Sigmoid colon (tissue), 7 donors: ENCODE results near the gene MLC1. TPM values are rescaled to one million over a fixed set of nuclear protein-coding genes. Genes with fewer than 3 reads are reported as not detected.

ENCODE experiments used
- DNase-seq: peaks from one replicate; pipeline ENCODE4 v3.0.0-alpha.2; 2019
- H3K27ac ChIP-seq, 4 donors: fragments of 200-600 bp; sonication (generic); one replicate each; pipeline ENCODE4 v1.5.1; 2016 to 2019; ENCODE audit warnings: mild to moderate bottlenecking in 1 of 4
- H3K27me3 ChIP-seq, 3 donors: fragments of 200-600 bp; sonication (generic); one replicate each; pipeline ENCODE4 v1.5.1; 2019; ENCODE audit warnings: mild to moderate bottlenecking in 1 of 3
- H3K36me3 ChIP-seq, 4 donors: fragments of 200-600 bp; sonication (generic); one replicate each; pipeline ENCODE4 v1.5.1; 2016 to 2019
- H3K4me1 ChIP-seq, 4 donors: fragments of 200-600 bp; sonication (generic); one replicate each; pipeline ENCODE4 v1.5.1; 2017 to 2019
- H3K4me3 ChIP-seq, 4 donors: fragments of 200-600 bp; sonication (generic); one replicate each; pipeline ENCODE4 v1.5.1; 2017 to 2019; ENCODE audit warnings: mild to moderate bottlenecking in 2 of 4, moderate library complexity in 1 of 4
- H3K9me3 ChIP-seq, 4 donors: fragments of 200-600 bp in 3 of 4; sonication (generic) in 3 of 4; one replicate each; pipeline versions ENCODE4 v1.5.1 to v1.6.1; 2013 to 2019
- EP300 ChIP-seq, 4 donors: sonication (generic); formaldehyde crosslinking; IDR thresholded peaks; one replicate each; pipeline ENCODE4 v1.6.1; 2017; ENCODE audit warnings: antibody characterized with exemption in 4 of 4
- POLR2A ChIP-seq, 2 donors: fragments of 450-650 bp; IDR thresholded peaks; one replicate each; pipeline ENCODE4 v1.6.1; 2016; ENCODE audit warnings: antibody characterized with exemption in 2 of 2, mild to moderate bottlenecking in 2 of 2, moderate library complexity in 2 of 2
- POLR2AphosphoS5 ChIP-seq, 4 donors: sonication (generic); formaldehyde crosslinking; IDR thresholded peaks; one replicate each; pipeline ENCODE4 v1.6.1; 2017; ENCODE audit warnings: antibody characterized with exemption in 4 of 4
- WGBS, 2 donors: extraction: QIAGEN DNeasy Blood & Tissue Kit; methylation state at CpG; one replicate each; pipeline ENCODE4 v1.1.7; 2013; 5-methylcytosine and 5-hydroxymethylcytosine counted together
- intact Hi-C: fragments of 100-400 bp; cut with DNase I; formaldehyde crosslinking; loops from one replicate; pipeline ENCODE4 v1.15.1; 2023
- polyA plus RNA-seq, 3 donors: library from polyadenylated mRNA; stranded (reverse); fragments of 200-250 nt; gene quantifications; one replicate each; pipeline ENCODE4 v1.2.3, GENCODE V29; 2013
- total RNA-seq, 4 donors: library from RNA; depleted of rRNA; stranded (reverse); fragments of >200 nt; gene quantifications; one replicate each; pipeline ENCODE4 v1.1.0, GENCODE V29; 2016
- TF ChIP-seq, protein P1 (sequence below), 4 experiments: fragments of 450-650 bp in 3 of 4; fragments of 200-600 bp in 1 of 4; IDR thresholded peaks; one replicate each; pipeline ENCODE4 v1.5.1; 2016 to 2019; ENCODE audit warnings: antibody characterized with exemption in 4 of 4, mild to moderate bottlenecking in 3 of 4, moderate library complexity in 2 of 4
- donor health status: healthy with polysubstance abuse.
- donor health status: Bipolar disorder and iron deficiency.
- donor health status: healthy.

Gene MLC1
- under 1 TPM in 2 of 4 donors, not detected in 2; 0.14 to 0.16 TPM for total RNA-seq
- polyA plus RNA-seq = under 1 TPM in 1 of 3 donors, not detected in 2; 0.23 TPM

DNA sequence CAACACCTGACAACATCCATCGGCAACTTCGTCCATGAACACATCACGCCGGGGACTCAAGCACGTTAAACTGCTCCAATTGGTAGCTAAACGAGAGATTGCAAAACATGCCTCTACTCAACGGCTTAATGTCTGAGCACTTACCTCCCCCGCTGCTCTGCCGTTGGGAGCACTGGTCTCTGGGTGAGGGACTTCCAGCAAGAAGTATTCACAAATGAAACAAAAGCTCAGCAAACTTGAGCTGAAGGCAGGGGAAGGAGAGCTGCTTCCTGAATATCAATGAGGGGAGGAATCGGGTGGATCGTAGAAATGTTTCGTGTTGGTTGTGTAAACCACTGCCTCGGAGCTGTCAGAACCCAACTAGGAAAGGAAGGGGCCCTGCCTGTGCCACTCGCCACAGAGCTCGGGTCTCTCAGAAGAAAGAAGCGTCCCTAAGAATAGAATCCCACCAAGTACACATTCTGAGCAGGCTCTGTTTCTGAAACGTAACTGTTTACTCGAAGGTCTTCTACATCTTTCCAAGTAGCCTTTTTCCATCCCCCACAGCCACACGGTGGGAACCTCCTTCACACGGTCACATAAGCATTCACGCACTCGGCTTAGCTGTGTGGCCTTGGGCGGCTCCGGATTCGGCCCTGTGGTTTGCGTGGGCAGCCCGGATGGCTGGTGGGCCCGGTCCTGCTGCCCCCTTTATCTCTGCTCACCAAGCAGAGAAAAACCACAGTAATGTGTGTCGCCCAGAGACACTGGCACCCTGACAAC is at the start of gene MLC1:
Gene MLC1, minus strand, starts transcription at position 216 of the 762 bp plus-strand sequence. CDS start 524 bp downstream, outside the sequence.
- H3K9me3 ChIP-seq = peaks cover 0 to 4% (median 0%) of the 10 kb centered on the region in 4 donors
- DNase-seq = no peak
- 30 to 60% methylated on average over 29 of the region's 29 CpGs for WGBS, 2 donors
- no peaks in the 10 kb centered on the region for H3K4me1 ChIP-seq
- intact Hi-C loops = no loop called here
- H3K27me3 ChIP-seq = peaks cover 10 to 49% (median 24%) of the 10 kb centered on the region in 3 donors
- H3K36me3 ChIP-seq = no peaks in the 10 kb centered on the region
- no peak within 1 kb of the TSS for H3K27ac ChIP-seq
- TF ChIP-seq POLR2AphosphoS5 (IDR thresholded peaks at IDR 0.05) (no peak), EP300 (IDR thresholded peaks at IDR 0.05) (no peak), POLR2A (IDR thresholded peaks at IDR 0.05) (no peak)
- TF ChIP-seq, protein P1, sequence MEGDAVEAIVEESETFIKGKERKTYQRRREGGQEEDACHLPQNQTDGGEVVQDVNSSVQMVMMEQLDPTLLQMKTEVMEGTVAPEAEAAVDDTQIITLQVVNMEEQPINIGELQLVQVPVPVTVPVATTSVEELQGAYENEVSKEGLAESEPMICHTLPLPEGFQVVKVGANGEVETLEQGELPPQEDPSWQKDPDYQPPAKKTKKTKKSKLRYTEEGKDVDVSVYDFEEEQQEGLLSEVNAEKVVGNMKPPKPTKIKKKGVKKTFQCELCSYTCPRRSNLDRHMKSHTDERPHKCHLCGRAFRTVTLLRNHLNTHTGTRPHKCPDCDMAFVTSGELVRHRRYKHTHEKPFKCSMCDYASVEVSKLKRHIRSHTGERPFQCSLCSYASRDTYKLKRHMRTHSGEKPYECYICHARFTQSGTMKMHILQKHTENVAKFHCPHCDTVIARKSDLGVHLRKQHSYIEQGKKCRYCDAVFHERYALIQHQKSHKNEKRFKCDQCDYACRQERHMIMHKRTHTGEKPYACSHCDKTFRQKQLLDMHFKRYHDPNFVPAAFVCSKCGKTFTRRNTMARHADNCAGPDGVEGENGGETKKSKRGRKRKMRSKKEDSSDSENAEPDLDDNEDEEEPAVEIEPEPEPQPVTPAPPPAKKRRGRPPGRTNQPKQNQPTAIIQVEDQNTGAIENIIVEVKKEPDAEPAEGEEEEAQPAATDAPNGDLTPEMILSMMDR (IDR thresholded peaks at IDR 0.05) = no peak
- H3K4me3 ChIP-seq = no peak within 1 kb of the TSS

DNA sequence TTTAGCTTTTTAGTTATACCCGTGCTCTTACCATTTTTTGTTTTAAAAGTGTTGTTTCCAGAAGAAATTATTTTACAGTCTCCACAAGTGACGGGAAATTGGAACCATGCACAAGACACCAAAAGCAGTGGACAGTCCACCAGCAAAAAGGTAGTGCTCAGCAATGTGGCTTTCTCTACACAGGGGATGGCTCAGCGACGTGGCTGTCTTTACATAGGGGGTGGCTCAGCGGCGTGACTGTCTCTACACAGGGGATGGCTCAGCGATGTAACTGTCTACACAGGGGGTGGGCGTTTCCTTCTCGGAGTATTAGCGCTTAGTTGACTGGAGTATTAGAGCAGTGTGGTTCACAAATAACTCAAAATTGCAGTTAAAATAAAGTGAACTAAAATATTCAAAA is 49.3 kb upstream of the MLC1 start:
- WGBS, 2 donors = 81 to 82% methylated on average over 10 of the region's 10 CpGs
- DNase-seq = no peak
- no peaks in the 10 kb centered on the region for H3K27me3 ChIP-seq
- H3K4me1 ChIP-seq = peaks cover 0 to 13% (median 11%) of the 10 kb centered on the region in 4 donors
- TF ChIP-seq POLR2AphosphoS5 (IDR thresholded peaks at IDR 0.05) (no peak), POLR2A (IDR thresholded peaks at IDR 0.05) (no peak), EP300 (IDR thresholded peaks at IDR 0.05) (no peak)
- TF ChIP-seq, protein P1 (IDR thresholded peaks at IDR 0.05) = no peak
- intact Hi-C loops = no loop called here
- no peak overlapping the region for H3K27ac ChIP-seq
- no peak overlapping the region for H3K4me3 ChIP-seq
- H3K9me3 ChIP-seq = no peaks in the 10 kb centered on the region
- no peaks in the 10 kb centered on the region for H3K36me3 ChIP-seq

- H3K36me3 ChIP-seq = peaks cover 0 to 16% (median 0%) of the 10 kb centered on the region in 4 donors
- TF ChIP-seq EP300 (IDR thresholded peaks at IDR 0.05) (no peak), POLR2A (IDR thresholded peaks at IDR 0.05) (no peak), POLR2AphosphoS5 (IDR thresholded peaks at IDR 0.05) (no peak)
- TF ChIP-seq, protein P1 (IDR thresholded peaks at IDR 0.05) = no peak
- peaks cover 0 to 10% (median 9%) of the 10 kb centered on the region in 4 donors for H3K4me1 ChIP-seq
- no peak overlapping the region for H3K27ac ChIP-seq
- 76 to 87% methylated on average over 4 of the region's 4 CpGs for WGBS, 2 donors
- DNase-seq = no peak
- intact Hi-C loops = no loop called here
- H3K27me3 ChIP-seq = no peaks in the 10 kb centered on the region
- H3K9me3 ChIP-seq = no peaks in the 10 kb centered on the region
- no peak overlapping the region for H3K4me3 ChIP-seq
These were observed 46.7 kb upstream of the MLC1 start for GRCh38 chr22:50131894-50132293.

DNA sequence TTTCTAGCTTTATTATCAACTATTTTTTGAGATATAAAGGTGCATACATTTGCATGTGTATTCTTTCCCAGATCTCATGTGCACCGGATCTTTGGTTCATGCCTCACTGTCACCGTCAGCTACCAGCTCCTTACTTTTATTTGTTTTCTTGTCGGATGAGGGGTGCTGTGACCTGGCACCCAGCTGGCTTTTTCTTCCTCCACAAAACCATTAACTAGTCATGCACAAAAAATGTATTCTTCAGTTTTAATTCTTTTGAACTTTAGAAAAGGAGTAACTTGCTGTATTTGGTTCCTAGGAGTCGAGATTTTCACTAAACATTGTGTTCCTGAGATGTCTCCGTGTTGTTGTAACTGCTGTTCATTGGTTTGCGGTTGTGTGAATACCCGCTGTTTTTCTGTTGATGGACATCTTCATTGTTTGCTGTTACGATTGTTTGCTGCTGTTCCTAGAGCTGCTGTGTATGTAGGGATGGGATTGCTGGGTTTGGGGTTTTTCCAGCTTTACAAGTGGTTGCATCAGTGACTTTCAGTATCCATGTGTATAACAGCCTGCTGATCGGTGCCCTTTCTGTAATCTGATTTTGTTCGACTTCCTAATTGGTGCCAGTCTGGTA is 44.0 kb upstream of the MLC1 start:
- H3K27me3 ChIP-seq = no peaks in the 10 kb centered on the region
- H3K4me1 ChIP-seq = no peaks in the 10 kb centered on the region
- 73 to 86% methylated on average over 10 of the region's 10 CpGs for WGBS, 2 donors
- H3K36me3 ChIP-seq = peaks cover 0 to 26% (median 0%) of the 10 kb centered on the region in 4 donors
- H3K4me3 ChIP-seq = no peak overlapping the region
- DNase-seq = no peak
- H3K27ac ChIP-seq = no peak overlapping the region
- intact Hi-C loops = no loop called here
- no peaks in the 10 kb centered on the region for H3K9me3 ChIP-seq
- TF ChIP-seq POLR2A (IDR thresholded peaks at IDR 0.05) = no peak

GRCh38 chr22:50125029-50125428 is 39.8 kb upstream of the MLC1 start:
- Histone ChIP-seq H3K27me3 (no peaks in the 10 kb centered on the region), H3K4me3 (no peak overlapping the region), H3K36me3 (peaks cover 0 to 26% (median 0%) of the 10 kb centered on the region in 4 donors), H3K9me3 (peaks cover 0 to 4% (median 2%) of the 10 kb centered on the region in 4 donors), H3K4me1 (peaks cover 0 to 4% (median 0%) of the 10 kb centered on the region in 4 donors), H3K27ac (no peak overlapping the region)
- DNase-seq = peak; percentile 17
- intact Hi-C loops = no loop called here
- 81 to 85% methylated on average over 9 of the region's 9 CpGs for WGBS, 2 donors
- no peak for TF ChIP-seq POLR2A (IDR thresholded peaks at IDR 0.05)
- TF ChIP-seq, protein P1 (IDR thresholded peaks at IDR 0.05) = no peak
- TF ChIP-seq EP300 (IDR thresholded peaks at IDR 0.05) = no peak
- no peak for TF ChIP-seq POLR2AphosphoS5 (IDR thresholded peaks at IDR 0.05)
